Measurements from ENCODE around the gene SPDYC. TPM values are rescaled to one million over a fixed set of nuclear protein-coding genes. Genes with fewer than 3 reads are reported as not detected.

Gene SPDYC
- total RNA-seq, 1 experiment from 2014 or later, result not detected

Other genes starting within 250 kb of the SPDYC start
- 19.2 and 27.3 TPM in 2 replicates for gene PPP2R5B, start 245.5 kb upstream of the SPDYC start, total RNA-seq (2014; rRNA removed)
- not detected in 2 replicates for gene GPHA2, start 234.3 kb upstream of the SPDYC start, total RNA-seq (2014; rRNA removed)
- not detected in 2 replicates for gene MAJIN, start 198.1 kb upstream of the SPDYC start, total RNA-seq (2014; rRNA removed)
- 0.19 and 0.40 TPM in 2 replicates for gene BATF2, start 173.3 kb upstream of the SPDYC start, total RNA-seq (2014; rRNA removed)
- gene ARL2, start 156.1 kb upstream of the SPDYC start, total RNA-seq (2014; rRNA removed), result 102 and 115 TPM in 2 replicates
- 15.2 and 16.0 TPM in 2 replicates for gene SNX15, start 142.8 kb upstream of the SPDYC start, total RNA-seq (2014; rRNA removed)
- 21.7 and 23.5 TPM in 2 replicates for gene SAC3D1, start 129.0 kb upstream of the SPDYC start, total RNA-seq (2014; rRNA removed)
- not detected in 2 replicates for gene NAALADL1, start 111.7 kb upstream of the SPDYC start, total RNA-seq (2014; rRNA removed)
- gene CDCA5, start 86.2 kb upstream of the SPDYC start, total RNA-seq (2014; rRNA removed), result 48.0 and 62.1 TPM in 2 replicates
- gene ZFPL1, start 86.0 kb upstream of the SPDYC start, total RNA-seq (2014; rRNA removed), result 55.7 and 59.9 TPM in 2 replicates
- gene VPS51, start 74.0 kb upstream of the SPDYC start, total RNA-seq (2014; rRNA removed), result 111 and 174 TPM in 2 replicates
- 0.96 and 3.3 TPM in 2 replicates for gene TM7SF2, start 58.4 kb upstream of the SPDYC start, total RNA-seq (2014; rRNA removed)
- gene ZNHIT2, start 52.5 kb upstream of the SPDYC start, total RNA-seq (2014; rRNA removed), result 13.7 and 20.9 TPM in 2 replicates
- gene FAU, start 48.1 kb upstream of the SPDYC start, total RNA-seq (2014; rRNA removed), result 246 and 445 TPM in 2 replicates
- gene MRPL49, start 47.9 kb upstream of the SPDYC start, total RNA-seq (2014; rRNA removed), result 58.5 and 68.3 TPM in 2 replicates
- 14.6 and 18.3 TPM in 2 replicates for gene SYVN1, start 35.7 kb upstream of the SPDYC start, total RNA-seq (2014; rRNA removed)
- gene CAPN1, start 11.7 kb downstream of the SPDYC start, total RNA-seq (2014; rRNA removed), result 125 and 141 TPM in 2 replicates
- gene POLA2, start 91.7 kb downstream of the SPDYC start, total RNA-seq (2014; rRNA removed), result 30.0 and 33.4 TPM in 2 replicates
- gene CDC42EP2, start 144.6 kb downstream of the SPDYC start, total RNA-seq (2014; rRNA removed), result 10.2 and 20.5 TPM in 2 replicates
- gene DPF2, start 163.6 kb downstream of the SPDYC start, total RNA-seq (2014; rRNA removed), result 32.1 and 41.6 TPM in 2 replicates
- gene TIGD3, start 184.5 kb downstream of the SPDYC start, total RNA-seq (2014; rRNA removed), result 0.26 and 0.29 TPM in 2 replicates
- 1.4 and 2.3 TPM in 2 replicates for gene SLC25A45, start 212.4 kb downstream of the SPDYC start, total RNA-seq (2014; rRNA removed)
- 40.7 and 58.7 TPM in 2 replicates for gene FRMD8, start 216.4 kb downstream of the SPDYC start, total RNA-seq (2014; rRNA removed)

All from LHCN-M2 (cell line).